Muscle layer of colon (tissue), 2 donors: ENCODE data around the gene SUPT5H.

Experiments
- H3K27ac ChIP-seq: one replicate; pipeline ENCODE4 v1.7.0; 2013; ENCODE audit warnings: low read depth, mild to moderate bottlenecking, low read length, moderate library complexity
- H3K27me3 ChIP-seq, 2 donors: one replicate each; pipeline ENCODE4 v1.7.0; 2013; ENCODE audit warnings: low read length in 2 of 2, mild to moderate bottlenecking in 2 of 2; ENCODE audit not compliant: insufficient read depth in 2 of 2, control insufficient read depth in 1 of 2
- H3K36me3 ChIP-seq: one replicate; pipeline ENCODE4 v1.7.0; 2013; ENCODE audit warnings: mild to moderate bottlenecking, low read length; ENCODE audit not compliant: insufficient read depth
- H3K4me1 ChIP-seq: one replicate; pipeline ENCODE4 v1.7.0; 2013; ENCODE audit warnings: mild to moderate bottlenecking, low read length; ENCODE audit not compliant: insufficient read depth
- H3K4me3 ChIP-seq, 2 donors: one replicate each; pipeline ENCODE4 v1.7.0; 2013; ENCODE audit warnings: low read length in 2 of 2, low read depth in 1 of 2, mild to moderate bottlenecking in 1 of 2, moderate library complexity in 1 of 2
- H3K9ac ChIP-seq: one replicate; pipeline ENCODE4 v1.7.0; 2013; ENCODE audit warnings: low read length
- H3K9me3 ChIP-seq: one replicate; pipeline ENCODE4 v1.7.0; 2013; ENCODE audit warnings: mild to moderate bottlenecking, low read length
- donor health status: abdominal sarcoma.
- donor health status: Adenocarcinoma of cecum.

SUPT5H gene

GRCh38 chr19:39405261-39405957 is 40.0 kb upstream of the SUPT5H start:
- Histone ChIP-seq H3K9ac (peak overlapping the region; percentile 80), H3K27ac (peak overlapping the region; percentile 95), H3K9me3 (no peaks in the 10 kb centered on the region), H3K36me3 (peaks cover 17% of the 10 kb centered on the region), H3K4me1 (peaks cover 33% of the 10 kb centered on the region), H3K4me3 (no peak overlapping the region), H3K27me3 (no peaks in the 10 kb centered on the region)

GRCh38 chr19:39405958-39406655 is 39.3 kb upstream of the SUPT5H start:
- Histone ChIP-seq H3K4me1 (peaks cover 36% of the 10 kb centered on the region), H3K27ac (peak overlapping the region; percentile 95), H3K4me3 (peak overlapping the region; percentile 58 to 74), H3K9me3 (no peaks in the 10 kb centered on the region), H3K27me3 (no peaks in the 10 kb centered on the region), H3K9ac (peak overlapping the region; percentile 80), H3K36me3 (peaks cover 17% of the 10 kb centered on the region)

GRCh38 chr19:39406656-39407409 is 38.5 kb upstream of the SUPT5H start, which contains the start of gene ZFP36:
Gene ZFP36, plus strand, starts transcription at chr19:39406847. Its CDS starts 58 bp downstream, at chr19:39406905.
- Histone ChIP-seq H3K36me3 (peaks cover 17% of the 10 kb centered on the region), H3K27me3 (no peaks in the 10 kb centered on the region), H3K9me3 (no peaks in the 10 kb centered on the region), H3K4me1 (peaks cover 36% of the 10 kb centered on the region), H3K4me3 (peak within 1 kb of the TSS; percentile 82 to 98), H3K9ac (peak within 1 kb of the TSS; percentile 100), H3K27ac (peak within 1 kb of the TSS; percentile 97)

- peaks cover 17% of the 10 kb centered on the region for H3K36me3 ChIP-seq
- peaks cover 33% of the 10 kb centered on the region for H3K4me1 ChIP-seq
- H3K27ac ChIP-seq: peak overlapping the region; percentile 97
- H3K27me3 ChIP-seq: no peaks in the 10 kb centered on the region
- H3K4me3 ChIP-seq: peak overlapping the region; percentile 82 to 98
- no peaks in the 10 kb centered on the region for H3K9me3 ChIP-seq
- H3K9ac ChIP-seq: peak overlapping the region; percentile 100
These were observed 38.0 kb upstream of the SUPT5H start for GRCh38 chr19:39407410-39407659.

- peak overlapping the region; percentile 100 for H3K9ac ChIP-seq
- H3K27ac ChIP-seq: peak overlapping the region; percentile 97
- no peaks in the 10 kb centered on the region for H3K9me3 ChIP-seq
- peaks cover 31% of the 10 kb centered on the region for H3K4me1 ChIP-seq
- peak overlapping the region; percentile 82 to 98 for H3K4me3 ChIP-seq
- no peaks in the 10 kb centered on the region for H3K27me3 ChIP-seq
- peaks cover 17% of the 10 kb centered on the region for H3K36me3 ChIP-seq
These were observed 37.6 kb upstream of the SUPT5H start for GRCh38 chr19:39407660-39408391.

GRCh38 chr19:39408392-39409207 is 36.8 kb upstream of the SUPT5H start:
- Histone ChIP-seq H3K36me3 (peaks cover 17% of the 10 kb centered on the region), H3K4me3 (peak overlapping the region; percentile 82 to 98), H3K27me3 (no peaks in the 10 kb centered on the region), H3K9ac (peak overlapping the region; percentile 100), H3K4me1 (peaks cover 31% of the 10 kb centered on the region), H3K27ac (peak overlapping the region; percentile 97), H3K9me3 (no peaks in the 10 kb centered on the region)

GRCh38 chr19:39409208-39410016 is 36.0 kb upstream of the SUPT5H start:
- Histone ChIP-seq H3K9ac (peak overlapping the region; percentile 100), H3K4me1 (peaks cover 35% of the 10 kb centered on the region), H3K9me3 (no peaks in the 10 kb centered on the region), H3K4me3 (peak overlapping the region; percentile 82 to 98), H3K36me3 (peaks cover 17% of the 10 kb centered on the region), H3K27me3 (no peaks in the 10 kb centered on the region), H3K27ac (peak overlapping the region; percentile 97)

- H3K27ac ChIP-seq: peak overlapping the region; percentile 97
- no peaks in the 10 kb centered on the region for H3K27me3 ChIP-seq
- peak overlapping the region; percentile 33 to 82 for H3K4me3 ChIP-seq
- H3K9me3 ChIP-seq: no peaks in the 10 kb centered on the region
- peaks cover 43% of the 10 kb centered on the region for H3K4me1 ChIP-seq
- H3K36me3 ChIP-seq: peaks cover 17% of the 10 kb centered on the region
- H3K9ac ChIP-seq: peak overlapping the region; percentile 99
These were observed 35.2 kb upstream of the SUPT5H start for GRCh38 chr19:39410017-39410830.

GRCh38 chr19:39410831-39411080 is 34.6 kb upstream of the SUPT5H start:
- Histone ChIP-seq H3K9ac (peak overlapping the region; percentile 99), H3K4me1 (peaks cover 44% of the 10 kb centered on the region), H3K9me3 (no peaks in the 10 kb centered on the region), H3K27ac (peak overlapping the region; percentile 97), H3K27me3 (no peaks in the 10 kb centered on the region), H3K4me3 (peak overlapping the region in 1 of 2 donors; percentile 82), H3K36me3 (peaks cover 17% of the 10 kb centered on the region)
